Psoas muscle (tissue), 8 donors: ENCODE measurements around the gene OR5B12. TPM values are rescaled to one million over a fixed set of nuclear protein-coding genes. Genes with fewer than 3 reads are reported as not detected.

Experiments used
- ATAC-seq, 4 donors: fragments of 200-7000 bp; cut with Tn5 transposase; one replicate each; pipeline ENCODE4 v1.9.1; 2020; ENCODE audit warnings: moderate library complexity in 3 of 4, mild to moderate bottlenecking in 2 of 4
- DNase-seq, 2 donors: peaks; one replicate each; pipeline ENCODE4 v3.0.0-alpha.2; 2020
- H3K27ac ChIP-seq: fragments of 200-600 bp; one replicate; pipeline ENCODE4 v1.8.0; 2022
- H3K27me3 ChIP-seq, 3 donors: fragments of 200-600 bp in 1 of 3; one replicate each; pipeline versions ENCODE4 v1.6.1 to v1.8.0; 2013 to 2022; ENCODE audit warnings: low read length in 2 of 3, mild to moderate bottlenecking in 2 of 3, moderate library complexity in 1 of 3; ENCODE audit not compliant: insufficient read depth in 3 of 3
- H3K36me3 ChIP-seq, 2 donors: fragments of 200-600 bp in 1 of 2; one replicate each; pipeline versions ENCODE4 v1.6.1 to v1.8.0; 2013 to 2022; ENCODE audit warnings: low read depth in 1 of 2, mild to moderate bottlenecking in 1 of 2, moderate library complexity in 1 of 2; ENCODE audit not compliant: insufficient read depth in 1 of 2
- H3K4me1 ChIP-seq: fragments of 200-600 bp; one replicate; pipeline ENCODE4 v1.8.0; 2022
- H3K4me3 ChIP-seq: fragments of 200-600 bp; one replicate; pipeline ENCODE4 v1.8.0; 2022; ENCODE audit warnings: mild to moderate bottlenecking
- H3K9me3 ChIP-seq: fragments of 200-600 bp; one replicate; pipeline ENCODE4 v1.8.0; 2022
- CTCF ChIP-seq: fragments of 200-600 bp; IDR thresholded peaks from one replicate; pipeline ENCODE4 v1.8.0; 2022; ENCODE audit warnings: antibody characterized with exemption
- WGBS, 3 donors: extraction: QIAGEN DNeasy Blood & Tissue Kit; methylation state at CpG; one replicate each; pipeline versions ENCODE4 v1.1.6 to v1.1.7; 2013; 5-methylcytosine and 5-hydroxymethylcytosine counted together
- intact Hi-C, 2 donors: fragments of 100-400 bp; cut with DNase I; formaldehyde crosslinking; loops; one replicate each; pipeline versions ENCODE4 v1.11.0 to v1.14.2; 2022
- polyA plus RNA-seq, 3 donors: library from polyadenylated mRNA; stranded (reverse); fragments of 200-250 nt; gene quantifications; one replicate each; pipeline ENCODE4 v1.2.3, GENCODE V29; 2013
- total RNA-seq, 4 donors: library from RNA; stranded (reverse); fragmentation: NEBNext Ultra II Directional in 2 of 4; extraction: Animal tissue kit (Norgen Biotek cat#: 25700) in 2 of 4; gene quantifications; one replicate each; pipeline versions ENCODE4 v1.2.1 to v1.2.4, GENCODE V29; 2021 to 2023
- donor health status: healthy with polysubstance abuse.
- donor health status: DM: no; HTN: no; CAD: no; lungs with moderate emphysema.
- donor health status: Bipolar disorder and iron deficiency.
- donor health status: healthy.
- donor health status: DM: yes; HTN: yes; CAD: no.
- donor health status: DM: no; HTN: no; CAD: no.
- donor health status: DM: no; HTN: no; CAD: no.
- donor health status: DM: yes; HTN: yes; CAD: no.

Gene OR5B12
- total and polyA plus RNA-seq, 7 donors = not detected

- TF ChIP-seq CTCF = no peak
- H3K4me1 ChIP-seq = no peaks in the 10 kb centered on the region
- no peak for DNase-seq
- WGBS, 3 donors = 74 to 84% (median 81%) methylated on average over 1 of the region's 1 CpG
- no peaks in the 10 kb centered on the region for H3K9me3 ChIP-seq
- H3K4me3 ChIP-seq = no peak overlapping the region
- intact Hi-C loops = no loop called here
- no peak for ATAC-seq
- peaks cover 0 to 2% (median 0%) of the 10 kb centered on the region in 3 donors for H3K27me3 ChIP-seq
- no peaks in the 10 kb centered on the region for H3K36me3 ChIP-seq
- no peak overlapping the region for H3K27ac ChIP-seq
Measured at GRCh38 chr11:58466293-58466692, 24.3 kb upstream of the OR5B12 start.

GRCh38 chr11:58465690-58466089 lies 23.7 kb upstream of the OR5B12 start:
- intact Hi-C loops = no loop called here
- ATAC-seq = no peak
- 55 to 66% (median 57%) methylated on average over 3 of the region's 3 CpGs for WGBS, 3 donors

GRCh38 chr11:58451585-58451984 lies 9.5 kb upstream of the OR5B12 start:
- ATAC-seq (no peak), DNase-seq (no peak)
- no peak for TF ChIP-seq CTCF
- Histone ChIP-seq H3K4me1 (no peaks in the 10 kb centered on the region), H3K4me3 (no peak overlapping the region), H3K9me3 (peaks cover 12% of the 10 kb centered on the region), H3K36me3 (no peaks in the 10 kb centered on the region), H3K27ac (no peak overlapping the region), H3K27me3 (no peaks in the 10 kb centered on the region)
- WGBS, 3 donors = 42 to 51% (median 48%) methylated on average over 3 of the region's 3 CpGs
- intact Hi-C loops = no loop called here

More at GRCh38 chr11:58465690-58466089, 23.7 kb upstream of the OR5B12 start:
- no peak for DNase-seq
- no peaks in the 10 kb centered on the region for H3K4me1 ChIP-seq
- H3K4me3 ChIP-seq = no peak overlapping the region
- H3K9me3 ChIP-seq = no peaks in the 10 kb centered on the region
- no peaks in the 10 kb centered on the region for H3K36me3 ChIP-seq
- H3K27me3 ChIP-seq = peaks cover 0 to 2% (median 0%) of the 10 kb centered on the region in 3 donors
- H3K27ac ChIP-seq = no peak overlapping the region
- no peak for TF ChIP-seq CTCF

GRCh38 chr11:58446294-58446693 lies 4.3 kb upstream of the OR5B12 start:
- Histone ChIP-seq H3K4me1 (no peaks in the 10 kb centered on the region), H3K36me3 (no peaks in the 10 kb centered on the region), H3K27ac (no peak overlapping the region), H3K27me3 (no peaks in the 10 kb centered on the region), H3K4me3 (no peak overlapping the region), H3K9me3 (peaks cover 22% of the 10 kb centered on the region)
- intact Hi-C loops = no loop called here
- DNase-seq (no peak), ATAC-seq (no peak)
- 82 to 85% (median 85%) methylated on average over 6 of the region's 6 CpGs for WGBS, 3 donors
- no peak for TF ChIP-seq CTCF

- Histone ChIP-seq H3K9me3 (peaks cover 10% of the 10 kb centered on the region), H3K4me3 (no peak overlapping the region), H3K4me1 (no peaks in the 10 kb centered on the region), H3K36me3 (no peaks in the 10 kb centered on the region), H3K27me3 (no peaks in the 10 kb centered on the region), H3K27ac (no peak overlapping the region)
- intact Hi-C loops = no loop called here
- DNase-seq (no peak), ATAC-seq (no peak)
- WGBS, 3 donors = 85 to 90% (median 85%) methylated on average over 2 of the region's 2 CpGs
- TF ChIP-seq CTCF = no peak
Measured at GRCh38 chr11:58444300-58444699, 2.3 kb upstream of the OR5B12 start.
